ENCODE measurements around the gene ZFPM1. TPM values are rescaled to one million over a fixed set of nuclear protein-coding genes. Genes with fewer than 3 reads are reported as not detected.
A peak's percentile ranks its signal among the peaks of the same experiment; 100 is the strongest.

Gene ZFPM1
- total RNA-seq, 1 experiment from 2014 or later = 5.0 TPM

DNA sequence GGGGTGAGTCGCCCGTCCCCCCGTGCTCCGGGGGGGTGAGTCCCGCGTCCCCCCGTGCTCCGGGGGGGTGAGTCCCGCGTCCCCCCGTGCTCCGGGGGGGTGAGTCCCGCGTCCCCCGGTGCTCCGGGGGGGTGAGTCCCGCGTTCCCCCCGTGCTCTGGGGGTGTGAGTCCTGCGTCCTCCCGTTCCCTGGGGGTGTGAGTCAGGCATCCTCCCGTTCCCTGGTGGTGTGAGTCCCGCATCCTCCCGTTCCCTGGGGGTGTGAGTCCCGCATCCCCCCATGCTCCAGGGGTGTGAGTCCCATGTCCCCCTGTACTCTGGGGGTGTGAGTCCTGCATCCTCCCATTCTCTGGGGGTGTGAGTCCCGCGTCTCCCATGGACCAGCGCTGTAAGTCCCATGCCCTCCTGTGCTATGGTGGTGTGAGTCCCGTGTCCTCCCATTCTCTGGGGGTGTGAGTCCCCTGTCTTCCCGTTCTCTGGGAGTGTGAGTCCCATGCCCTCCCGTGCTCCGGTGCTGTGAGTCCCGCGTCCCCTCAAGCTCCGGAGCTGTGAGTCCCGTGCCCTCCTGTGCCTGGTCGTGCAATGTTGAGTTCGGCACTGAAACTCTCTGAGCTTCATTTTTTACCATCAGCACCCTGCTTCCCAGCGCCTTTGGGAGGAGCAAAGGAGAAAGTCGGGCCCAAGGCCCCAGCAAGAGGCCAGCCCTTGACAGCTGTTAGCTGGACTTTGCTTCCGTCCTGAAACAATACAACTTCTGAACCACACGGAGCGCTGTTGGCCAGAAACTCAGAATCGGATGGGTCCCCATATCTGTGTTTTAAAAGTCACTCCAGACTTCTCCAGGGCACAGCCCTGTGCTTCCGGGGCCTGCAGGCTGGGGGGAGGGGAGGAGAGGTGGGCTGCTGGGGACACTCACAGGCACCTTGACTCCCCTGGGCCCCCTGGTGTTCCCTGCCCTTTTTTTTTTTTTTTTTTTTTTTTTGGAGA is 105.7 kb downstream of the ZFPM1 start:
- ChIA-PET POLR2A (interaction anchor here (0.6 kb wide), 1 partner anchor 18 kb away, joined by 3 read pairs; no protein-coding TSS in a partner anchor), CTCF (interaction anchor here (0.6 to 1.1 kb wide), 6 partner anchors 25 to 319 kb away, joined by 3 to 4 read pairs (median 3); no protein-coding TSS in a partner anchor)
- no peaks in the 10 kb centered on the region for H3K9me3 Mint-ChIP-seq (ENCODE audit: unreplicated experiment)
- peak; percentile 47 for DNase-seq (ENCODE audit: unreplicated experiment)
- peaks cover 12% of the 10 kb centered on the region for H3K27me3 Mint-ChIP-seq (ENCODE audit: insufficient read depth, unreplicated experiment)
- no peaks in the 10 kb centered on the region for H3K4me1 Mint-ChIP-seq (ENCODE audit: insufficient read depth, unreplicated experiment)
- peaks cover 5% of the 10 kb centered on the region for H3K36me3 Mint-ChIP-seq (ENCODE audit: insufficient read depth, unreplicated experiment)
- TF ChIP-seq CTCF (IDR thresholded peaks at IDR 0.05; ENCODE audit: unreplicated experiment) = peak; percentile 41
- H3K27ac Mint-ChIP-seq (ENCODE audit: low read depth, unreplicated experiment) = no peak overlapping the region
- intact Hi-C loops (cut with micrococcal nuclease) = no loop called here
- no peak overlapping the region for H3K4me3 Mint-ChIP-seq (ENCODE audit: unreplicated experiment)
- no TSS peak for BruUV-seq (replicated peaks)

- peaks cover 5% of the 10 kb centered on the region for H3K36me3 Mint-ChIP-seq (ENCODE audit: insufficient read depth, unreplicated experiment)
- H3K4me3 Mint-ChIP-seq (ENCODE audit: unreplicated experiment) = no peak overlapping the region
- H3K27ac Mint-ChIP-seq (ENCODE audit: low read depth, unreplicated experiment) = no peak overlapping the region
- POLR2A ChIA-PET = interaction anchor here (1.6 kb wide), 1 partner anchor 9 kb away, joined by 7 read pairs; the partner anchor contains the start of gene ZC3H18
- H3K4me1 Mint-ChIP-seq (ENCODE audit: insufficient read depth, unreplicated experiment) = no peaks in the 10 kb centered on the region
- CTCF ChIA-PET = interaction anchor here (0.6 to 1.1 kb wide), 11 partner anchors 13 to 597 kb away, joined by 3 to 4 read pairs (median 3); no protein-coding TSS in a partner anchor
- intact Hi-C loops (cut with micrococcal nuclease) = no loop called here
- peaks cover 12% of the 10 kb centered on the region for H3K27me3 Mint-ChIP-seq (ENCODE audit: insufficient read depth, unreplicated experiment)
- peak; percentile 37 for DNase-seq (ENCODE audit: unreplicated experiment)
- H3K9me3 Mint-ChIP-seq (ENCODE audit: unreplicated experiment) = no peaks in the 10 kb centered on the region
- BruUV-seq (replicated peaks) = no TSS peak
- TF ChIP-seq CTCF (IDR thresholded peaks at IDR 0.05; ENCODE audit: unreplicated experiment) = no peak
These were observed 107.8 kb downstream of the ZFPM1 start for GRCh38 chr16:88560714-88561484.

DNA sequence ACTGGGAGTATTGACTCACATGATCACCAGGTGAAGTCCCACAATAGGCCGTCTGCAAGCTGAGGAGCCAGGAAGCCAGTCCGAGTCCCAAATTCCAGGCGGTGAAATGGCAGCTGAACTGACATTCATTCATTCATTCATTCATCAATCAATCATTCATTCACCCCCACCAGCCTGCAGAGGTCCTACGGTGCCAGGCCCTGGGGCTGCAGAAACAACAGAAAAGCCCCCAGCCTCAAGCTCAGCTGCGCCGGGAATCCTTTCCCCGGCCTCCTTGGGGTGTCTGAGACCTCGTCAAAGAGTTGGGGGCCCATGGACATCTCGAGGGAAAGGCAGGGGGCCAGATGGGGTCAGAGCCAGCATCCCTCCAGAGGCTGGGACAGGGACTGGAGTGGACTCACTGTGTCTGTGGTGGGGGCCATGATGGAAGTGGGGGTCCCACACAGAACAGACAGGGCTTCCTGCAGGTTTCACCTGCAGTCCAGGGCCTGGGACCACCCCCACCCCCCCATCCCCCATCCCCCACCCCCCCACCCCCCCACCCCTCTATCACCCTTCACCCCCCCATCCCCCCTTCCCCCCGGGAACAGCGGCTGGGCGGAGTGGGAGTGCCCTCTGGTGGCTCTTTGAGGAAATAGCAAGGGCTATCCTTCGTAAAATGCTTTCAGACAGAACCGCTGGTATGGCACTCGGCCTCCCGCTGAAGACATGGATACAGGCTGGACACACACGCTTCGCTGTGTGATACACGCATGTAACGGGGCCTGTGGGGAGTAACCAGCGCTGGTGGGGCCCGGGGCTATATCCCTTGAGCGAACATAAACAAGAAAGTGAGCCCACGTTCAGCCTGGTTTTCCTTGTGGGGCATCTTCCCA is 108.6 kb downstream of the ZFPM1 start:
- Mint-ChIP-seq H3K27me3 (ENCODE audit: insufficient read depth, unreplicated experiment) (peaks cover 11% of the 10 kb centered on the region), H3K4me1 (ENCODE audit: insufficient read depth, unreplicated experiment) (no peaks in the 10 kb centered on the region), H3K4me3 (ENCODE audit: unreplicated experiment) (no peak overlapping the region), H3K9me3 (ENCODE audit: unreplicated experiment) (no peaks in the 10 kb centered on the region), H3K36me3 (ENCODE audit: insufficient read depth, unreplicated experiment) (peaks cover 5% of the 10 kb centered on the region), H3K27ac (ENCODE audit: low read depth, unreplicated experiment) (no peak overlapping the region)
- ChIA-PET CTCF (interaction anchor here (0.6 to 1.1 kb wide), 13 partner anchors 9 to 609 kb away, joined by 3 to 5 read pairs (median 3); partner anchors contain the start of gene ZC3H18), POLR2A (interaction anchor here (1.6 kb wide), 1 partner anchor 8 kb away, joined by 7 read pairs; the partner anchor contains the start of gene ZC3H18)
- peak; percentile 70 for TF ChIP-seq CTCF (IDR thresholded peaks at IDR 0.05; ENCODE audit: unreplicated experiment)
- no TSS peak for BruUV-seq (replicated peaks)
- peak; percentile 46 for DNase-seq (ENCODE audit: unreplicated experiment)
- intact Hi-C loops (cut with micrococcal nuclease) = loop anchor here (1.0 kb wide), 1 partner anchor 118 kb away; no protein-coding TSS in a partner anchor
